Neuronal stem cell (in vitro differentiated cells): Measurements from ENCODE around the gene GSKIP.

ENCODE experiments used
- DNase-seq: peaks from one replicate; pipeline ENCODE4 v3.0.0-alpha.2; 2013; ENCODE audit warnings: low spot score
- H2AFZ ChIP-seq: one replicate; pipeline ENCODE4 v1.6.1; 2013; ENCODE audit warnings: mild to moderate bottlenecking, low read length, inconsistent platforms
- H2AK5ac ChIP-seq: 2 replicates; pipeline ENCODE4 v1.6.1; 2013; ENCODE audit warnings: low read depth, mild to moderate bottlenecking, inconsistent platforms, low read length, moderate library complexity, mixed read lengths
- H2BK120ac ChIP-seq: 2 replicates; pipeline ENCODE4 v1.6.1; 2013; ENCODE audit warnings: low read depth, mild to moderate bottlenecking, inconsistent platforms, low read length, moderate library complexity, mixed read lengths
- H2BK12ac ChIP-seq: one replicate; pipeline ENCODE4 v1.6.1; 2013; ENCODE audit warnings: low read length, inconsistent platforms
- H2BK15ac ChIP-seq: 2 replicates; pipeline ENCODE4 v1.6.1; 2013; ENCODE audit warnings: mild to moderate bottlenecking, low read length, inconsistent platforms, mixed read lengths
- H2BK5ac ChIP-seq: one replicate; pipeline ENCODE4 v1.6.1; 2013; ENCODE audit warnings: inconsistent platforms, mild to moderate bottlenecking, low read length, moderate library complexity
- H3K14ac ChIP-seq: one replicate; pipeline ENCODE4 v1.6.1; 2013; ENCODE audit warnings: low read length, inconsistent platforms
- H3K18ac ChIP-seq: 2 replicates; pipeline ENCODE4 v1.6.1; 2013; ENCODE audit warnings: low read length, inconsistent platforms
- H3K23ac ChIP-seq: 2 replicates; pipeline ENCODE4 v1.6.1; 2013; ENCODE audit warnings: low read depth, mild to moderate bottlenecking, mixed read lengths, low read length, inconsistent platforms; ENCODE audit not compliant: poor library complexity
- H3K27ac ChIP-seq: replicated peaks from 3 replicates; pipeline ENCODE4 v1.5.1; 2013; ENCODE audit warnings: low read length, inconsistent platforms
- H3K27me3 ChIP-seq, 3 experiments: 2 replicates each; pipeline ENCODE4 v1.6.1; 2013; ENCODE audit warnings: low read length in 3 of 3, mild to moderate bottlenecking in 2 of 3, inconsistent platforms in 1 of 3, low read depth in 1 of 3, mixed read lengths in 1 of 3, moderate library complexity in 1 of 3; ENCODE audit not compliant: control insufficient read depth in 3 of 3, insufficient read depth in 3 of 3
- H3K36me3 ChIP-seq, 2 donors: replicated peaks in 1 of 2; 2 replicates each; pipeline ENCODE4 v1.6.1; 2013; ENCODE audit warnings: low read length in 2 of 2; ENCODE audit not compliant: control insufficient read depth in 2 of 2, insufficient read depth in 2 of 2
- H3K4ac ChIP-seq: 2 replicates; pipeline ENCODE4 v1.6.1; 2013; ENCODE audit warnings: inconsistent platforms, mild to moderate bottlenecking, low read length, moderate library complexity
- H3K4me1 ChIP-seq, 2 donors: 1 replicate in 1 of 2; 2 replicates in 1 of 2; pipeline ENCODE4 v1.6.1; 2013; ENCODE audit warnings: low read length in 2 of 2, low read depth in 1 of 2; ENCODE audit not compliant: control insufficient read depth in 2 of 2, insufficient read depth in 1 of 2
- H3K4me2 ChIP-seq: one replicate; pipeline ENCODE4 v1.6.1; 2013; ENCODE audit warnings: mild to moderate bottlenecking, low read length, inconsistent platforms; ENCODE audit not compliant: insufficient read depth, poor library complexity, severe bottlenecking
- H3K4me3 ChIP-seq, 2 donors: 2 replicates each; pipeline ENCODE4 v1.5.1; 2013; ENCODE audit warnings: low read length in 2 of 2, mild to moderate bottlenecking in 2 of 2, inconsistent platforms in 1 of 2, moderate library complexity in 1 of 2
- H3K79me1 ChIP-seq: one replicate; pipeline ENCODE4 v1.6.1; 2013; ENCODE audit warnings: low read depth, mild to moderate bottlenecking, inconsistent platforms, low read length, moderate library complexity
- H3K9ac ChIP-seq: one replicate; pipeline ENCODE4 v1.6.1; 2013; ENCODE audit warnings: mild to moderate bottlenecking, low read depth, low read length, inconsistent platforms; ENCODE audit not compliant: poor library complexity
- H3K9me3 ChIP-seq, 2 donors: replicated peaks in 1 of 2; 2 replicates each; pipeline versions ENCODE3 to v1.6.1; 2013; ENCODE audit warnings: low read length in 2 of 2, mild to moderate bottlenecking in 2 of 2, inconsistent platforms in 1 of 2, low read depth in 1 of 2, mixed read lengths in 1 of 2, moderate library complexity in 1 of 2; ENCODE audit not compliant: control insufficient read depth in 2 of 2, insufficient read depth in 1 of 2
- H4K8ac ChIP-seq: one replicate; pipeline ENCODE4 v1.6.1; 2013; ENCODE audit warnings: low read depth, mild to moderate bottlenecking, inconsistent platforms, low read length, moderate library complexity
- H4K91ac ChIP-seq: one replicate; pipeline ENCODE4 v1.6.1; 2013; ENCODE audit warnings: low read length, low read depth, mild to moderate bottlenecking, inconsistent platforms; ENCODE audit not compliant: poor library complexity
- WGBS, 2 donors: extraction: QIAGEN DNeasy Blood & Tissue Kit; methylation state at CpG; one replicate each; pipeline ENCODE4 v1.1.7; 2013; ENCODE audit warnings: missing lambda C conversion rate in 2 of 2, mixed read lengths in 1 of 2; ENCODE audit not compliant: insufficient read length in 2 of 2, insufficient replicate concordance in 1 of 2; ENCODE audit errors: extremely low coverage in 2 of 2; 5-methylcytosine and 5-hydroxymethylcytosine counted together

GSKIP gene

DNA sequence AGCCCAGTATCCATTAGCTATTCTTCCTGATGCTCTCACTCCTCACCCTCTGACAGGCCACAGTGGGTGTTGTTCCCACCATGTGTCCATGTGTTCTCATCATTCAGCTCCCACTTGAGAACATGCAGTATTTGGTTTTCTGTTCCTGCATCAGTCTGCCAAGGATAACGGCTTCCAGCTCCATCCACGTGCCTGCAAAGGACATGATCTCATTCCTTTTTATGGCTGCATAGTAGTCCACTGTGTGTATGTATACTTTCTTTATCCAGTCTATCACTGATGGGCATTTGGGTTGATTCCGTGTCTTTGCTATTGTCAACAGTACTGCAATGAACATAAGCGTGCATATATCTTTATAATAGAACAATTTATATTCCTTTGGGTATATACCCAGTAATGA lies 9.1 kb upstream of the GSKIP start:
- no CpG with 5 or more reads among the region's 4 CpGs for WGBS, 2 donors
- H2AFZ ChIP-seq = no peak overlapping the region
- no peak overlapping the region for H2BK120ac ChIP-seq
- H3K4me1 ChIP-seq = no peaks in the 10 kb centered on the region
- no peak overlapping the region for H4K91ac ChIP-seq
- H3K14ac ChIP-seq = no peak overlapping the region
- no peak overlapping the region for H2BK15ac ChIP-seq
- H3K4me3 ChIP-seq = no peak overlapping the region
- H3K4me2 ChIP-seq = no peak overlapping the region
- H3K36me3 ChIP-seq = no peaks in the 10 kb centered on the region
- H2AK5ac ChIP-seq = no peak overlapping the region
- H4K8ac ChIP-seq = no peak overlapping the region
- H3K4ac ChIP-seq = no peak overlapping the region
- H2BK12ac ChIP-seq = no peak overlapping the region
- H3K23ac ChIP-seq = no peak overlapping the region
- H3K18ac ChIP-seq = no peak overlapping the region
- no peak overlapping the region for H3K9ac ChIP-seq
- H3K27me3 ChIP-seq = no peaks in the 10 kb centered on the region
- peaks cover 3% of the 10 kb centered on the region for H3K79me1 ChIP-seq
- DNase-seq = no peak
- no peak overlapping the region for H2BK5ac ChIP-seq
- H3K27ac ChIP-seq = no peak overlapping the region
- H3K9me3 ChIP-seq = peaks cover 0 to 3% of the 10 kb centered on the region in 2 donors

DNA sequence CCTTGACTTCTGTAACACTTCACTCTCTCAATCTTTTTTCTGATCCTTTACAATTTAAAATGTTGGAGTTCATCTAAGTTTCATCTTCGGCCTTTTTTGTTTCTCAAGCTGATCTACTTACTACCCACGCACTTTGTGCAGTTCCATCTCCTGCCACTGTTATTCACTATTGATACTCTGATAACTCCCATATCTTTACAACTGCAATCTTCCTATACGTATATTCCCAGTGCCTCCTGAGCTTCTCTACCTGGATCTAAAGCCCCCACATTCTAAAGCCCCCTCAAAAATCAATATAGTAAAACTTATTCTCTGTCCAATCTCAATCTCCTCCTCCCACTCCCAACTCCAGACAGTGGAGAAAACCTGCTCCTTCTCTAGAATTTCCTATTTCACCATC lies 6.1 kb upstream of the GSKIP start:
- H2AFZ ChIP-seq = no peak overlapping the region

DNA sequence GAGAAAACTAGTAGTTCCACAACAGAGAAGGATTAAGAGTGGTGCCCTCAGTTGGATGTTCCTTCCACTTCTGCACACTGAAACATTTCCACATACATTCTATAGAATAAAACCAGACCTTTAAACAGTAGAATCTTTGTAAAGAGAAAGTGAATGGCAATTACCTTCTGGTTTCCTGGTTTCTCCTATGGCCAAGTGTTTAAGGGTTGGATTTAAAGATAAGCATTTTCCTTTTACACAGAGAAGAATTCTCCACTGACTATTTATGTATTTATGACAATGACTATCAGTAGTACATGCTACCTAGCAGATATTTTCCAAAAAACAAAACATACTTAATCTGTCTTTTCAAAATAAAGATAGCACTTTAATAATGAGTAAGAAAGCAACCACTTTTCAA lies 3.4 kb upstream of the GSKIP start:
- no peak overlapping the region for H3K9ac ChIP-seq
- no peak overlapping the region for H3K23ac ChIP-seq
- H3K27me3 ChIP-seq = no peaks in the 10 kb centered on the region
- no peak overlapping the region for H3K4ac ChIP-seq
- H3K36me3 ChIP-seq = no peaks in the 10 kb centered on the region
- H2AFZ ChIP-seq = no peak overlapping the region
- peaks cover 3 to 11% of the 10 kb centered on the region in 2 donors for H3K4me1 ChIP-seq
- H2BK5ac ChIP-seq = no peak overlapping the region
- H2BK120ac ChIP-seq = no peak overlapping the region
- no peaks in the 10 kb centered on the region for H3K9me3 ChIP-seq
- no peak overlapping the region for H4K8ac ChIP-seq
- no peak overlapping the region for H2BK12ac ChIP-seq
- no peak overlapping the region for H3K4me2 ChIP-seq
- H3K14ac ChIP-seq = no peak overlapping the region
- no peak overlapping the region for H2AK5ac ChIP-seq
- no peak overlapping the region for H3K27ac ChIP-seq
- DNase-seq = no peak
- H4K91ac ChIP-seq = no peak overlapping the region
- no peak overlapping the region for H2BK15ac ChIP-seq
- H3K18ac ChIP-seq = no peak overlapping the region
- H3K4me3 ChIP-seq = no peak overlapping the region
- peaks cover 5% of the 10 kb centered on the region for H3K79me1 ChIP-seq

More for the DNA sequence above, 6.1 kb upstream of the GSKIP start:
- Histone ChIP-seq H3K4me2 (no peak overlapping the region), H3K9ac (no peak overlapping the region), H3K27me3 (no peaks in the 10 kb centered on the region), H3K79me1 (no peaks in the 10 kb centered on the region), H3K4me1 (peaks cover 0 to 10% of the 10 kb centered on the region in 2 donors), H3K4ac (no peak overlapping the region), H3K27ac (no peak overlapping the region), H2BK5ac (no peak overlapping the region), H2BK15ac (no peak overlapping the region), H2BK120ac (no peak overlapping the region), H3K23ac (no peak overlapping the region), H3K9me3 (peaks cover 0 to 3% of the 10 kb centered on the region in 2 donors), H3K36me3 (no peaks in the 10 kb centered on the region), H4K91ac (no peak overlapping the region), H3K18ac (no peak overlapping the region), H2BK12ac (no peak overlapping the region), H3K14ac (no peak overlapping the region), H2AK5ac (no peak overlapping the region), H4K8ac (no peak overlapping the region), H3K4me3 (no peak overlapping the region)
- WGBS, 2 donors = no CpG with 5 or more reads among the region's 3 CpGs
- DNase-seq = no peak

DNA sequence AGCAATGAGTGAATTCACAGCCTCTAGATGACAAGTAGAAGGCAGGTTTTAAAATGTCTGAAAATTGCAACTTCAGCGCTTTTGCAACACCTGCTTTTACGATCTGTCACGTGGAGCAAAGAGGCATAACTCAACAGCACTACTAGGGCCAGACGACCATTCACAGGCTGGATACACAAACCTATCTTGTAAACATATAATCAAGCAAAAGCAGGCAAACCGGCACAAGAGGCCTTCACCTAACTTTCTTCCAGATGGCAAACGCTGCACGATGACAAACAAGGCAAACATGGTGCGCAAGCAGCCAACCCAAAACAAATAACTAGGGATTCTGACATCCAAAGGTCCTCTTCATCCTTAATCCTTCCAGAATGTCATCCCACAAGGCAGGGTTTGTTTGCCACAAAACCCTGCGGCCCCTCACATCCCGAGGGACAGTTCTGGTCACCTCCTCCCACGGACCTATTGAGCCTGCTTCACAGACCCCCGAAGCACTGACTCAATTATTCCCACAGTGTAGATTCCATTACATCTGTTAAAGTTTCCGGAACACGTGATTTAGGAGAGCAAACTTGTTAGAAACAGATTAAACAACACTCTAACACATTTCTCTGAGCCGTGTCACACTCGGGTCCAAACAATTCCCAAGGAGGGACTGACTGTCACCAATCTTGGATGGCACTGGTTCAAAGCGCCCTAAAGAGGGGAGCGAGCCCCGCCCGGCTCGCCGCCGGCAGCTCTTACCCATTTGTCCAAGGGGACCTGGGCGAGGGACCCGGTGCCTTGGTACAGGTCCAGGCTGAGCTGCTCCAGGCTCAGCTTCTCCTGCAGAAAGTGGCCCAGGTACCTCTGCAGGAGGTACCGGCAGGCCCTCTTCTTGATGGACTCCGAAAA lies 1.0 kb upstream of the GSKIP start:
- Histone ChIP-seq H3K4me3 (peak overlapping the region; percentile 94 to 98), H4K91ac (no peak overlapping the region), H3K23ac (peak overlapping the region; percentile 78), H3K79me1 (peaks cover 5% of the 10 kb centered on the region), H3K4me1 (peaks cover 3 to 11% of the 10 kb centered on the region in 2 donors), H3K27ac (peak overlapping the region; percentile 84), H3K27me3 (no peaks in the 10 kb centered on the region), H3K14ac (no peak overlapping the region), H3K18ac (peak overlapping the region; percentile 66), H2BK12ac (no peak overlapping the region), H2BK15ac (no peak overlapping the region), H4K8ac (no peak overlapping the region), H3K9me3 (no peaks in the 10 kb centered on the region), H2BK5ac (peak overlapping the region; percentile 89), H2BK120ac (no peak overlapping the region), H2AK5ac (no peak overlapping the region), H3K4ac (no peak overlapping the region), H2AFZ (peak overlapping the region; percentile 99), H3K4me2 (peak overlapping the region; percentile 87), H3K9ac (peak overlapping the region; percentile 89), H3K36me3 (no peaks in the 10 kb centered on the region)
- no CpG with 5 or more reads among the region's 27 CpGs for WGBS, 2 donors
- no peak for DNase-seq
